ENCODE results near the gene MMRN2. TPM values are rescaled to one million over a fixed set of nuclear protein-coding genes. Genes with fewer than 3 reads are reported as not detected.
"Not testable (repeated sequence)": the region's sequence is repeated elsewhere in the genome, so short reads cannot be mapped to it uniquely, and the experiment has no call there.

MMRN2 gene
- total RNA-seq, 2 experiments from 2014 or later: not detected

GRCh38 chr10:86934162-86934711 is 23.2 kb downstream of the MMRN2 start:
- H3K9me3 Mint-ChIP-seq (ENCODE audit: low read depth); H3K27me3 Mint-ChIP-seq; H3K4me1 Mint-ChIP-seq; H3K27ac Mint-ChIP-seq; H3K4me3 Mint-ChIP-seq; DNase-seq; CTCF ChIA-PET; ATAC-seq; intact Hi-C loops (cut with DNase I, micrococcal nuclease); POLR2A ChIA-PET; H3K36me3 Mint-ChIP-seq (ENCODE audit: low read depth): not testable (repeated sequence)

DNA sequence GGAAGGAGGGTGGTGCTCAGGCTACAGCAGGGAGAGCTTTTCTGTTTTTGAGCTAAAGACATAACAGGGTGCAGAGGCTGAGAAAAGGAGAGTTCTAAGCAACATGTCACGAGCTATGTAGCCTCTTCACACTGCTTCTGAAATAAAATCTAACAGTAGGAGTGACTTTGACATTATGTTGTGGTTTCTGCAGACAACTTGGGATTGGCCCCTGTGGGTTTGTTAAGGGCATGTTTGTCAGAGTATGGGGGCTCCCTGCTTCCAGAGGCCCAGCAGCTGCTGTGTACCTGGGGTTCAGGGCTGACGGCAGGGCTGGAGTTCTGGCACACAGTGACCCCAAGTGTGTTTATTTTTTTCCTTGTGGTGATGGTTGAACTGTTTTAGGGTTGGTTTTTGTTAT is 24.7 kb downstream of the MMRN2 start:
- H3K9me3 Mint-ChIP-seq (ENCODE audit: low read depth): no peaks in the 10 kb centered on the region
- no peak overlapping the region for H3K27ac Mint-ChIP-seq
- intact Hi-C loops (cut with DNase I, micrococcal nuclease): no loop called here
- no peak for ATAC-seq
- ChIA-PET POLR2A (no interaction called here), CTCF (interaction anchor here (1.0 kb wide), 1 partner anchor 31 kb away, joined by 3 read pairs; no protein-coding TSS in a partner anchor)
- no peaks in the 10 kb centered on the region for H3K4me1 Mint-ChIP-seq
- no peaks in the 10 kb centered on the region for H3K27me3 Mint-ChIP-seq
- no peak overlapping the region for H3K4me3 Mint-ChIP-seq
- DNase-seq: no peak
- peaks cover 2% of the 10 kb centered on the region for H3K36me3 Mint-ChIP-seq (ENCODE audit: low read depth)

GRCh38 chr10:86931872-86932271 is 25.5 kb downstream of the MMRN2 start:
- H3K4me3 Mint-ChIP-seq: no peak overlapping the region
- H3K9me3 Mint-ChIP-seq (ENCODE audit: low read depth): no peaks in the 10 kb centered on the region
- no peak for DNase-seq
- H3K36me3 Mint-ChIP-seq (ENCODE audit: low read depth): peaks cover 2% of the 10 kb centered on the region
- ChIA-PET CTCF (interaction anchor here (0.7 to 1.0 kb wide), 2 partner anchors 32 to 44 kb away, joined by 3 read pairs; no protein-coding TSS in a partner anchor), POLR2A (no interaction called here)
- ATAC-seq: no peak
- no peaks in the 10 kb centered on the region for H3K4me1 Mint-ChIP-seq
- no peaks in the 10 kb centered on the region for H3K27me3 Mint-ChIP-seq
- H3K27ac Mint-ChIP-seq: no peak overlapping the region
- intact Hi-C loops (cut with DNase I, micrococcal nuclease): no loop called here

- ChIA-PET POLR2A (no interaction called here), CTCF (interaction anchor here (0.6 kb wide), 1 partner anchor 236 kb away, joined by 4 read pairs; no protein-coding TSS in a partner anchor)
- Mint-ChIP-seq H3K9me3 (ENCODE audit: low read depth) (no peaks in the 10 kb centered on the region), H3K27me3 (no peaks in the 10 kb centered on the region), H3K36me3 (ENCODE audit: low read depth) (peaks cover 2% of the 10 kb centered on the region), H3K27ac (no peak overlapping the region), H3K4me1 (no peaks in the 10 kb centered on the region), H3K4me3 (no peak overlapping the region)
- DNase-seq: no peak
- ATAC-seq: no peak
- intact Hi-C loops (cut with DNase I, micrococcal nuclease): no loop called here
Measured at GRCh38 chr10:86929468-86930380, 27.7 kb downstream of the MMRN2 start.

- no peaks in the 10 kb centered on the region for H3K4me1 Mint-ChIP-seq
- H3K4me3 Mint-ChIP-seq: no peak overlapping the region
- peaks cover 5% of the 10 kb centered on the region for H3K36me3 Mint-ChIP-seq (ENCODE audit: low read depth)
- no peak overlapping the region for H3K27ac Mint-ChIP-seq
- DNase-seq (no peak), ATAC-seq (no peak)
- no peaks in the 10 kb centered on the region for H3K27me3 Mint-ChIP-seq
- no peaks in the 10 kb centered on the region for H3K9me3 Mint-ChIP-seq (ENCODE audit: low read depth)
- ChIA-PET POLR2A (no interaction called here), CTCF (no interaction called here)
- intact Hi-C loops (cut with DNase I, micrococcal nuclease): no loop called here
Measured at GRCh38 chr10:86922553-86922961, 34.9 kb downstream of the MMRN2 start.

DNA sequence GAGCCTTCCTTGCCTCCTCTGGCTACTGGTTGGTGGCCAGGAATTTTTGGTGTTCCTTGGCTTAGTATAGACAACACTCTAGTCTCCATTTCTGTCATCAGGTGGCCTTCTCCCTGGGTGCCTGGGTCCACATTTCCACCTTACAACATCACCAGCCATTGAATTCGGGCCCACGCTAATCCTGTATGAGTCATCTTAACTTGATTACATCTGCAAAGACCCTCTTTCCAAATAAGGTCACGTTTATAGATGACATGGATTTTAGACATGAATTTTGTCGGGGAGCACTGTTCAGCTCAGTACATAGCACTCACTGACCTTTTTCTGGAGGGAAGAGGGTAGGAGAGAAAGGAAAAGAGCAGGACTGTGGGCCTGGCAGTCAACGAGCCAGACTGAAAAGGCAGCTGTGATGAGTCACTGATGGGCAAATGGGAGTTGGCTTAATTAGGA is 39.4 kb downstream of the MMRN2 start:
- Mint-ChIP-seq H3K27me3 (no peaks in the 10 kb centered on the region), H3K9me3 (ENCODE audit: low read depth) (no peaks in the 10 kb centered on the region), H3K36me3 (ENCODE audit: low read depth) (peaks cover 11% of the 10 kb centered on the region), H3K4me3 (no peak overlapping the region), H3K4me1 (no peaks in the 10 kb centered on the region), H3K27ac (no peak overlapping the region)
- intact Hi-C loops (cut with DNase I, micrococcal nuclease): no loop called here
- ATAC-seq: no peak
- DNase-seq: no peak
- POLR2A ChIA-PET: no interaction called here
- CTCF ChIA-PET: interaction anchor here (1.1 to 2.7 kb wide), 3 partner anchors 8 to 19 kb away, joined by 4 to 11 read pairs (median 4); no protein-coding TSS in a partner anchor

GRCh38 chr10:86914734-86915133 is 42.7 kb downstream of the MMRN2 start:
- DNase-seq (no peak), ATAC-seq (no peak)
- Mint-ChIP-seq H3K27ac (no peak overlapping the region), H3K4me3 (no peak overlapping the region), H3K27me3 (no peaks in the 10 kb centered on the region), H3K9me3 (ENCODE audit: low read depth) (no peaks in the 10 kb centered on the region), H3K4me1 (no peaks in the 10 kb centered on the region), H3K36me3 (ENCODE audit: low read depth) (peaks cover 10% of the 10 kb centered on the region)
- intact Hi-C loops (cut with DNase I, micrococcal nuclease): no loop called here
- CTCF ChIA-PET: interaction anchor here (0.5 kb wide), 1 partner anchor 139 kb away, joined by 4 read pairs; no protein-coding TSS in a partner anchor
- POLR2A ChIA-PET: no interaction called here

GRCh38 chr10:86905429-86905828 is 52.0 kb downstream of the MMRN2 start:
- peaks cover 28% of the 10 kb centered on the region for H3K36me3 Mint-ChIP-seq (ENCODE audit: low read depth)
- no peaks in the 10 kb centered on the region for H3K27me3 Mint-ChIP-seq
- H3K27ac Mint-ChIP-seq: no peak overlapping the region
- ChIA-PET POLR2A (interaction anchor here (0.7 kb wide), 1 partner anchor 494 kb away, joined by 3 read pairs; no protein-coding TSS in a partner anchor), CTCF (interaction anchor here (0.6 to 1.6 kb wide), 8 partner anchors 11 to 233 kb away, joined by 3 to 4 read pairs (median 3); no protein-coding TSS in a partner anchor)
- no peak for ATAC-seq
- intact Hi-C loops (cut with DNase I, micrococcal nuclease): no loop called here
- H3K9me3 Mint-ChIP-seq (ENCODE audit: low read depth): peaks cover 5% of the 10 kb centered on the region
- no peaks in the 10 kb centered on the region for H3K4me1 Mint-ChIP-seq
- H3K4me3 Mint-ChIP-seq: no peak overlapping the region
- no peak for DNase-seq

DNA sequence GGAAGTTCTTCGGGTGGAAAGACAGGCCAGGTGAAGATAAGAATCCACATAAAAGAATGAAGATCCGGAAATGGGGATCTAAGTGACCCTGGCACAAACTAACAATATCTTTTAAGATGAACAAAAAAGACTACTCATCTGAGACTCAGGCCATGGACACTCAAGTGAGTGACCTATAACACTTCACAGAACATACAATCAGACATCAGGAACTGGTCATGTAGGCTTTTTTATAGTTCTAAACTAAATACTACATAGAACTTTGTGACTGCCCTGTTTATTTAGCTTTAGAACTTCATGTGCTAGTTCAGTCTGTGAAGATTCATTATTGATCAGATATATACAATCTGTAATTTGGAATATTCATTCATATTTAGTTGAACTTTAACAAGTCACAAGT is 52.8 kb downstream of the MMRN2 start:
- H3K36me3 Mint-ChIP-seq (ENCODE audit: low read depth): peaks cover 28% of the 10 kb centered on the region

DNA sequence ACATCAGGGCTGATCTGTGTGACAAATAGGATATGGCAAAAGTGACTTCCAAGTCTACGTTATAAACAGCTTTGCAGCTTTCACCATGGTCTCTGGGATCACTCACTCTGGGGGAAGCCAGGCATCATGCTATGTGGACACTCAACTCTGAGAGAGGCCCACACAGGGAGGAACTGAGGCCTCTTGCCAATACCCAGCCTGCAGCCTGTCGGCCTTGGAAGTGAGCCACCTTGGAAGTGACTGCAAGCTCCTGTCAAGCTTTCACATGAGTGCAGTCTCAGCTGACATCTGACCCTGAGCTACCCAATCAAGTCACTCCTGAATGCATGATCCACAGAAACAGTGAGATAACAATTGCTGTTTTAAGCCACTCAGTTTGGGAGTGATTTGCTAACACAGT is 56.5 kb downstream of the MMRN2 start:
- no peak overlapping the region for H3K27ac Mint-ChIP-seq
- no peak overlapping the region for H3K4me3 Mint-ChIP-seq
- CTCF ChIA-PET: interaction anchor here (1.0 to 3.5 kb wide), 5 partner anchors 10 to 213 kb away, joined by 3 to 28 read pairs (median 6); no protein-coding TSS in a partner anchor
- no peak for DNase-seq
- H3K27me3 Mint-ChIP-seq: no peaks in the 10 kb centered on the region
- ATAC-seq: no peak
- intact Hi-C loops (cut with DNase I, micrococcal nuclease): no loop called here
- H3K9me3 Mint-ChIP-seq (ENCODE audit: low read depth): no peaks in the 10 kb centered on the region
- peaks cover 14% of the 10 kb centered on the region for H3K36me3 Mint-ChIP-seq (ENCODE audit: low read depth)
- POLR2A ChIA-PET: no interaction called here
- H3K4me1 Mint-ChIP-seq: peaks cover 3% of the 10 kb centered on the region

More for the DNA sequence above, 52.8 kb downstream of the MMRN2 start:
- Mint-ChIP-seq H3K9me3 (ENCODE audit: low read depth) (peaks cover 5% of the 10 kb centered on the region), H3K4me3 (no peak overlapping the region), H3K27ac (no peak overlapping the region), H3K4me1 (peaks cover 2% of the 10 kb centered on the region), H3K27me3 (no peaks in the 10 kb centered on the region)
- ChIA-PET POLR2A (no interaction called here), CTCF (interaction anchor here (0.6 kb wide), 1 partner anchor 8 kb away, joined by 3 read pairs; no protein-coding TSS in a partner anchor)
- DNase-seq (no peak), ATAC-seq (no peak)
- intact Hi-C loops (cut with DNase I, micrococcal nuclease): no loop called here

DNA sequence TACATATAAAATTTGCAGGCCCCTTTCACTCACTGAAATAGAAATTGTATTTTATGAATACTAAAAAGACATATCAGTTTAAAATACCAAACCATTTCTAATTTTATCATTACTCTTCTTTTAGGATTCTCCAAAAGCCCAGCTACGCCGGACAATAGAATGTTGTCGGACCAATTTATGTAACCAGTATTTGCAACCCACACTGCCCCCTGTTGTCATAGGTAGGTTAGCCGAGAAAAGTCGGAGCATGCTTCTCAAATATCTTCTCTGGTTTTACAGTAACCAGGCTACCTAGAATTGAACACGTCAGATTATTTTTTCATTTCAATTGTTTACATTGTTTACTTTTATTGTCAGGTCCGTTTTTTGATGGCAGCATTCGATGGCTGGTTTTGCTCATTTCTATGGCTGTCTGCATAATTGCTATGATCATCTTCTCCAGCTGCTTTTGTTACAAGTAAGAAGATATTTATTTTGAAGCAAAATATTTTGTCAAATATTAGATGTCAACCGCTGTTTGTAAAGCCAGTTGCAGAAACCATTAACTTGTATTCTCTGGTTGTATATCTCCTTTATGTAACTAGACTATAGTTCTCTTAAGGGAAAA is 57.6 kb downstream of the MMRN2 start:
- ChIA-PET POLR2A (no interaction called here), CTCF (interaction anchor here (0.6 to 3.5 kb wide), 11 partner anchors 8 to 211 kb away, joined by 3 to 28 read pairs (median 5); no protein-coding TSS in a partner anchor)
- no peak overlapping the region for H3K4me3 Mint-ChIP-seq
- H3K4me1 Mint-ChIP-seq: peaks cover 3% of the 10 kb centered on the region
- peaks cover 8% of the 10 kb centered on the region for H3K36me3 Mint-ChIP-seq (ENCODE audit: low read depth)
- H3K27me3 Mint-ChIP-seq: no peaks in the 10 kb centered on the region
- H3K27ac Mint-ChIP-seq: no peak overlapping the region
- peak; percentile 60 for DNase-seq
- no peaks in the 10 kb centered on the region for H3K9me3 Mint-ChIP-seq (ENCODE audit: low read depth)
- intact Hi-C loops (cut with DNase I, micrococcal nuclease): loop anchor here (1.0 to 5.0 kb wide), 4 partner anchors 187 to 211 kb away; no protein-coding TSS in a partner anchor
- ATAC-seq: peak; percentile 44

All from activated CD4-positive, alpha-beta T cell treated with anti-CD3 and anti-CD28 coated beads for 36 hours (primary cell).